AG10803 (cell line): ENCODE measurements around the gene CRYZL1.
"Not testable (repeated sequence)": the region's sequence is repeated elsewhere in the genome, so short reads cannot be mapped to it uniquely, and the experiment has no call there.

ENCODE experiments used
- DNase-seq: peaks from one replicate; pipeline ENCODE4 v3.0.0; 2010; ENCODE audit warnings: low read depth
- H3K4me3 ChIP-seq: 2 replicates; pipeline ENCODE4 v1.5.1; 2011; ENCODE audit warnings: mild to moderate bottlenecking, low read length, control low read depth
- TF ChIP-seq, protein P1 (sequence below): conservative IDR thresholded peaks from 2 replicates; pipeline ENCODE4 v1.5.1; 2011; ENCODE audit warnings: mild to moderate bottlenecking, low read length, control low read depth, inconsistent platforms

Gene CRYZL1

DNA sequence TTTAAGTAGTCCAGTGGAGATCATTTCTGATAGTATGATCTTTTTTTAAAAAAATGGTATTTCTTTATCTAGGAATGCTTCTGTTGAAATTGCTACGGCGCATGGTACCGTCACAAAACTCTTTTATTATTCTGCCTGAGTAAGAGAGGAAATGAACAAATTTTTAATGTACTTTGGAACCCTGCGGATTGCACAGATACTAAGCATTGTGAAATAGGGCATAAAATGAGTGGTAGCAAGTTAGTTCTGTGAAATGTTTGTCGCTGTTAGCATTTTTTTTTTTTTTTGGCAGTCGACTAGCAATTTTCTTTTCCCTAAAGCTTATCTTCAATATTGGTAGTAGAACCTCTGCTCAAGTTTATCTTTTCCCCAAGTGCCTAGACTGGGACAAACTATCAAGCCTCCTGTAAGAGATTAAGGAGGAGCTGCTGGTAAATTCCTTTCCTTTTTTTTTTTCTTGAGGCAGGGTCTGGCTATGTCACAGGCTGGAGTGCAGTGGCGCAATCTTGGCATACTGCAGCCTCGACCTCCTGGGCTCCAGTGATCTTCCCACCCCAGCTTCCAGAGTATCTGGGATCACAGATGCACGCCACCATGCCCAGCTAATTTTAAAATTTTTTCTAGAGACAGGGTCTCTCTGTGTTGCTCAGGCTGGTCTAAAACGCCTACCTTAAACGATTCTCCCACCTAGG, 3.0 kb upstream of the CRYZL1 start:
- DNase-seq: peak; percentile 82
- TF ChIP-seq, protein P1, sequence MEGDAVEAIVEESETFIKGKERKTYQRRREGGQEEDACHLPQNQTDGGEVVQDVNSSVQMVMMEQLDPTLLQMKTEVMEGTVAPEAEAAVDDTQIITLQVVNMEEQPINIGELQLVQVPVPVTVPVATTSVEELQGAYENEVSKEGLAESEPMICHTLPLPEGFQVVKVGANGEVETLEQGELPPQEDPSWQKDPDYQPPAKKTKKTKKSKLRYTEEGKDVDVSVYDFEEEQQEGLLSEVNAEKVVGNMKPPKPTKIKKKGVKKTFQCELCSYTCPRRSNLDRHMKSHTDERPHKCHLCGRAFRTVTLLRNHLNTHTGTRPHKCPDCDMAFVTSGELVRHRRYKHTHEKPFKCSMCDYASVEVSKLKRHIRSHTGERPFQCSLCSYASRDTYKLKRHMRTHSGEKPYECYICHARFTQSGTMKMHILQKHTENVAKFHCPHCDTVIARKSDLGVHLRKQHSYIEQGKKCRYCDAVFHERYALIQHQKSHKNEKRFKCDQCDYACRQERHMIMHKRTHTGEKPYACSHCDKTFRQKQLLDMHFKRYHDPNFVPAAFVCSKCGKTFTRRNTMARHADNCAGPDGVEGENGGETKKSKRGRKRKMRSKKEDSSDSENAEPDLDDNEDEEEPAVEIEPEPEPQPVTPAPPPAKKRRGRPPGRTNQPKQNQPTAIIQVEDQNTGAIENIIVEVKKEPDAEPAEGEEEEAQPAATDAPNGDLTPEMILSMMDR: no peak
- H3K4me3 ChIP-seq: peak overlapping the region; percentile 79

DNA sequence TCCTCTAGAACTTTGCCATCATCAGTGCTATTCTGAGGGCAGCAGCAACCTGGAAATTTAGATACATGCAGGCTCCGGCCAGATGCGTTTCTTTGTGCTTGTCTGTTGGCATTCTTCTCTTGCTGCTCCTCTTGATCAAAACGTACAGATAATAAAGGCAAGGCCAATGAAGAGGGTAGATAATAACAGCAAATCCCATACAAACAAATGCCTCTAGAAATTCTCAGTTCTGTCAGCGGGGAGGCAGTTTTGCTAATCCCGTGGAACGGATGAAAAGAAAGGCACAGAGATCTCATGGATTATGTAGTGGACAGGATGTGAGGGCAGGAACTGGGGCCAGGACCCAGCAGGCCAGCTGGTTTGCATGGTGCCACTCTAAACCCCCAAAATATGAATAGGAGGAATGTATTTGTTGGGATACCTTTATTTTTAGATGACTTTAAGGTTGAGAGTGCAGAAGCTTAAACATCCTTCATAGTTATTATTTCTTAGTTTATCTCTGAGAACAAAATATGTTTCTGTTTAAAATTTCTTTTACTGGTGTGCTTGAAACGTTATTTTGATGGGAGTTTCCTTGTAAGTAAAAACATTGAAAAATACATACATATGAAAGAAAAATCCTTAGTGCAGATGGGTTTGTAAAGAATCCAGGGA, 2.2 kb upstream of the CRYZL1 start:
- TF ChIP-seq, protein P1: no peak
- DNase-seq: no peak
- H3K4me3 ChIP-seq: peak overlapping the region; percentile 79

DNA sequence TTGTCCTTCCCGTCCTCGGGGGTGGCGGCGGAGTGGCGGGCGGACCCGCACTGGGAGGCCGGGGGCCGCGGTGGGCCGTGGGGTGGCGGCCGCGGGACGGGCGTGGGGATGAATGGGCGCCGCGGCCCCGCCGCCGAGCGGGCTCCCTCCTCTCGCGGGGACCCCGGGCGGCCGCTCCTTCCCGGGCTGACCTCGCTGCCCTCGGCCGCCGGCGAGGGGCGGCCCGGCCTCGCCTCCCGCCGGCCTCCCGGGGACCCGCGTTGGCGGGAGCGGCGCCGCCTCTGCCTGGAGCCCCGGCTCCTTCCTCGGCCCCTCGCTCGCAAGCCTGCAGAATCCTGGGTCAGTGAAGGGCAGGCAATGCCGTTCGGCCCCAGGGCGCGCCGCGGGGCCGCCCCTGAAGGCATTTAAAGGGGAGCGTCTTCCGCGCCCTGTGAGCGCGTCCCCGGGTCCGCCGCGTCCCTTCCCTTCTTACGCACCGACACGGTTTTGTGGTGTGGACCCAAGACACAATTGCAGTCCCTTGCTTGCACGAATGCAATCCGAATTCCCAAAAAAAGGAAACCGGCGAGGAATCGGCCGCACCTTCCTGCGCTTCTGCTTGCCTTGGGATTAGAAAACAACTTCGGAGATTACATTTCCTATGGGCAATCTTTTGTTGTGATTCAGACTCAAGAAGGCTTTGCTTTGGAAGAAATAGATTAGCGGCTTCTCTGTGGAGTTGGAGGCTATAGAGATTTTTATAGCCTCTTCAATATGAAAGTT, 1.5 kb upstream of the CRYZL1 start:
- peak overlapping the region; percentile 79 for H3K4me3 ChIP-seq
- peak; percentile 31 for DNase-seq
- TF ChIP-seq, protein P1: no peak

DNA sequence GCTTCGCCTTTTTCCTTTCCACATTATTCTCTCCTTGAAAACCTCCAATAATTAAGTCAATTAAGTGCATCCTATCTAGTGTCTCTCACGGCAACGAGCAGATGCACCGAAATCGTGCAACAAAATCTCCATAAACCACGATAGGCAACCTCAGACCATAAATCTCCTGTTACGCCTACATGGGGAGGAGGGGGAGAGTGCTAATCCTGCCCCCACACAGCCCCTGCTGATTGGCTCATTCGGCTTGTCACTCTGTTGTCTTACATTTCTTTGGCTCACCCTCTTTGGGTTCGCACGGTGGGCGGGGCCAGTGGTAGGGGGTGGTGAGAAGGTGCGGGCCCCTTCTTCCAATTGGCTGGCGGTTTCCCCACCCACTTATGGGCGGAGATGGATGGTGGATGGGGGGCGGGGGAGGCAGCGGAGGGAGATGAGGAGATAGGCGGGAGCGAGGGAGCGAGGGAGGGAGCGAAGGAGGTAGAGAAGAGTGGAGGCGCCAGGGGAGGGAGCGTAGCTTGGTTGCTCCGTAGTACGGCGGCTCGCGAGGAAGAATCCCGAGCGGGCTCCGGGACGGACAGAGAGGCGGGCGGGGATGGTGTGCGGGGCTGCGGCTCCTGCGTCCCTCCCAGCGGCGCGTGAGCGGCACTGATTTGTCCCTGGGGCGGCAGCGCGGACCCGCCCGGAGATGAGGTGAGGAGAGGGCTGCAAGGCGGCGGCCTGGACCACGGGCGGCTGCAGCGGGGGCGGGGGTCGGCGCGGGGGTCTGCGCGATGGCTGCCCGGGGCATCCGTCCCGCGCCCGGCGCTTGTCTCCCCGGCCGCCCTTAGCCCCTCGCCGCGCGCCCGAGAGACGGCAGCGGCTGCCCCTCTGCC, 720 bp upstream of the CRYZL1 start, which contains the start of gene ITSN1:
TSS of gene ITSN1 (plus strand) at position 475 of the 869 bp plus-strand sequence. CDS start 76,328 bp downstream, outside the sequence.
- H3K4me3 ChIP-seq: peak within 1 kb of the TSS; percentile 96
- TF ChIP-seq, protein P1: no peak
- DNase-seq: peak; percentile 100

DNA sequence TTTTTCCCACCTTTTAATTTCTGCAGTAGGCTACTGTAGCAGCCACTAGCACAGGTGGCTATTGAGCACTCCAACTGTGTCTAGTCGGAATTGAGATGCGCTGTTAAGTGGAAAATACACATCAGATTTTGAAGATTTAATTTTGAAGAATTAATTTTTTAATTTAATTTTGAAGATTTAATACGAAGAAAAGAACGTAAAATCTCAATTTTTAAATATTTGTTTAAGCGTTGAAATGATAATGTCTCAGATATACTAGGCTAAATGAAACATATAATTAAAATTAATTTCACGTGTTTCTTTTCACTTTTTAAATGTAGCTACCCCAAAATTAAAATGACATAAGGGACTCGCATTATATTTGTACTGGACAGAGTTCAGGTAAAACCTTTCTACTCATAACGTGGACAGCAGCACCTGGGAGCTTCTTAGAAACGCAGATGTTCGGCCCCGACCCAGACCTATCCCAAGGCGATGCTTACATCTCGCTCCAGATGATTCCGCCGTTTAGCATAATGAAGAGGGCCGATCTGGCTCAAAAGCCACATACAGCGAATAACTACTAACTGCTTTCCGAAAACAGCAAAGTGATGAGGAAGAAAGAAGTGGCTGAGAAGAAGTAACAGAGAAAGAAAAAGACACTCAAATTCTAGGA, 717 bp downstream of the CRYZL1 start:
- peak; percentile 31 for DNase-seq
- TF ChIP-seq, protein P1: no peak
- H3K4me3 ChIP-seq: peak overlapping the region; percentile 96

DNA sequence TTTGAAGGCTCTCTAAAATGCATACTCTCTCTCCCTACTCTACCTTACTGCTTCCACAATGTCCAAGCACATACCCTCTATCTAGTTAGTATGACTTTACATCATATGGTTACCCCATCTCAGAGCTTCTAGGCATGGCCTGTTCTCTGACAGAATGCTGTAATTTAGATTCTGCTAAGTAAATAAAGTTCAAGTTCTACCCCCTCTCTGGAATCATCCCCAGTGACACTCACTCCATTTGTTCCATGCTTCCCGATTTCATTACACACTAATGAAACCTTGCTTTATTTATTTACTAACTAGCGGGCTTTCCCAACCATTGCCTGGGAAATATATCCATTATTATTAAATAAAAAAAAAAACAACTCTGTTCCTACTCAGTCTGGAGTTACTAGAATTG, 7.3 kb downstream of the CRYZL1 start:
- no peak overlapping the region for H3K4me3 ChIP-seq
- DNase-seq: no peak
- TF ChIP-seq, protein P1: no peak

DNA sequence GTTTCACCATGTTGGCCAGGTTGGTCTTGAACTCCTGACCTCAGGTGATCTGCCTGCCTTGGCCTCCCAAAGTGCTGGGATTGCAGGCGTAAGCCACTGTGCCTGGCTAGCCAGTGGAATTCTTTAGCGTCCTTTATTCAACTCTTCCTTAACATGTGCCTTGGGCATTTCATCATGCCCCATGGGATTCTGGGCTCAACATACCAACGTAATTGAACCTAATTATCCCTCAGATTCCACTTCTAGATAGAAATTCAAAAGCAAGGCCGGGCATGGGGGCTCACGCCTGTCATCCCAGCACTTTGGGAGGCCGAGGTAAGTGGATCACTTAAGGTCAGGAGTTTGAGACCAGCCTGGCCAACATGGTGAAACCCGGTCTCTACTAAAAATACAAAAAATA, 15.4 kb downstream of the CRYZL1 start:
- H3K4me3 ChIP-seq, DNase-seq: not testable (repeated sequence)
